HCT116 (cell line): ENCODE data around the gene HHAT. TPM values are rescaled to one million over a fixed set of nuclear protein-coding genes. Genes with fewer than 3 reads are reported as not detected.

Experiments used
- ATAC-seq: fragments of 200-7000 bp; cut with Tn5 transposase; 2 replicates; pipeline ENCODE4 v1.9.1; 2020; ENCODE audit warnings: mild to moderate bottlenecking, moderate library complexity
- BruUV-seq: library from RNA; stranded (reverse); fragments of 400-500 nt; replicated peaks from 2 replicates; lab custom pipeline; 2021; lab: Mats Ljungman, UMichigan
- CTCF ChIA-PET: fragments of 300-600 bp; sonication (Branson Sonifier 250); formaldehyde crosslinking; loops from one replicate; lab custom pipeline; 2021; ENCODE audit warnings: antibody characterized with exemption; lab: Charles Lee
- POLR2A ChIA-PET: fragments of 300-600, 350-600 bp; sonication (Branson Sonifier 250); formaldehyde crosslinking; loops from one replicate; lab custom pipeline; 2021; ENCODE audit warnings: antibody characterized with exemption; lab: Charles Lee
- RAD21 ChIA-PET, 2 experiments: fragments of 300-600 bp; sonication (Branson Sonifier 250); formaldehyde crosslinking; loops; one replicate each; lab custom pipeline; 2023; ENCODE audit warnings: low total read pairs in 2 of 2; ENCODE audit not compliant: uncharacterized antibody in 2 of 2, unreplicated experiment in 2 of 2, low non-redundant PET in 1 of 2; lab: Charles Lee
- DNase-seq: peaks from one replicate; pipeline ENCODE4 v3.0.0-alpha.2; 2010; ENCODE audit warnings: low read depth, low spot score
- H2AFZ ChIP-seq: fragments of 200-600 bp; shearing (Covaris generic), sonication (generic); 2 replicates; pipeline ENCODE4 v1.6.1; 2017; ENCODE audit warnings: low read depth, mixed run types, mixed read lengths, antibody characterized with exemption, low read length; ENCODE audit not compliant: poor library complexity, severe bottlenecking
- H3K27ac ChIP-seq: 2 replicates; pipeline ENCODE4 v1.5.1; 2012; ENCODE audit warnings: low read depth, low read length
- H3K27me3 ChIP-seq: fragments of 200-600 bp; sonication (generic); 2 replicates; pipeline ENCODE4 v1.6.1; 2016; ENCODE audit warnings: mixed run types, low read length, mixed read lengths; ENCODE audit not compliant: insufficient read depth
- H3K36me3 ChIP-seq, 2 experiments: fragments of 200-500 bp in 1 of 2; fragments of 200-600 bp in 1 of 2; sonication (Bioruptor generic) in 1 of 2; sonication (generic) in 1 of 2; 2 replicates each; pipeline versions ENCODE4 v1.5.1 to v1.6.1; 2014 to 2016; ENCODE audit warnings: low read length in 2 of 2, inconsistent platforms in 1 of 2, mixed read lengths in 1 of 2, mixed run types in 1 of 2; ENCODE audit not compliant: insufficient read depth in 2 of 2, control insufficient read depth in 1 of 2
- H3K4me1 ChIP-seq, 2 experiments: fragments of 200-600 bp in 1 of 2; sonication (generic) in 1 of 2; 2 replicates each; pipeline versions ENCODE4 v1.5.1 to v1.6.1; 2012 to 2017; ENCODE audit warnings: low read length in 2 of 2, inconsistent platforms in 1 of 2, mild to moderate bottlenecking in 1 of 2, mixed read lengths in 1 of 2, mixed run types in 1 of 2, moderate library complexity in 1 of 2; ENCODE audit not compliant: insufficient read depth in 2 of 2, control insufficient read depth in 1 of 2
- H3K4me2 ChIP-seq: fragments of 200-600 bp; sonication (generic); 2 replicates; pipeline ENCODE4 v1.6.1; 2017; ENCODE audit warnings: mixed run types, low read length, mixed read lengths
- H3K4me3 ChIP-seq, 2 experiments: fragments of 200-600 bp in 1 of 2; sonication (generic) in 1 of 2; replicated peaks in 1 of 2; 2 replicates each; pipeline ENCODE4 v1.5.1; 2011 to 2016; ENCODE audit warnings: low read length in 2 of 2, control low read depth in 1 of 2, low read depth in 1 of 2, mild to moderate bottlenecking in 1 of 2, mixed read lengths in 1 of 2, mixed run types in 1 of 2
- H3K79me2 ChIP-seq: fragments of 200-600 bp; sonication (generic); 2 replicates; pipeline ENCODE4 v1.6.1; 2017; ENCODE audit warnings: mild to moderate bottlenecking, mixed run types, low read length, moderate library complexity, mixed read lengths; ENCODE audit not compliant: insufficient read depth
- H3K9ac ChIP-seq: fragments of 200-600 bp; sonication (generic); 2 replicates; pipeline ENCODE4 v1.6.1; 2016; ENCODE audit warnings: low read length, mixed read lengths
- H3K9me2 ChIP-seq: fragments of 200-600 bp; sonication (generic), shearing (Covaris generic); 2 replicates; pipeline ENCODE4 v1.6.1; 2017; ENCODE audit warnings: mixed run types, mild to moderate bottlenecking, moderate library complexity; ENCODE audit not compliant: insufficient read depth
- H3K9me3 ChIP-seq, 2 experiments: fragments of 200-500 bp in 1 of 2; fragments of 200-600 bp in 1 of 2; sonication (Bioruptor generic) in 1 of 2; sonication (generic) in 1 of 2; 2 replicates each; pipeline ENCODE4 v1.6.1; 2014 to 2017; ENCODE audit warnings: low read length in 2 of 2, mixed read lengths in 2 of 2, inconsistent platforms in 1 of 2, low read depth in 1 of 2, mild to moderate bottlenecking in 1 of 2, mixed run types in 1 of 2, moderate library complexity in 1 of 2; ENCODE audit not compliant: control insufficient read depth in 1 of 2, insufficient read depth in 1 of 2
- H4K20me1 ChIP-seq: fragments of 200-600 bp; sonication (generic), shearing (Covaris generic); 2 replicates; pipeline ENCODE4 v1.6.1; 2017; ENCODE audit warnings: mixed run types, mild to moderate bottlenecking, moderate library complexity; ENCODE audit not compliant: insufficient read depth
- ATF3 ChIP-seq: IDR thresholded peaks from 2 replicates; pipeline ENCODE4 v1.6.1; 2012
- CBX3 ChIP-seq: IDR thresholded peaks from 2 replicates; pipeline ENCODE4 v1.6.1; 2012; ENCODE audit warnings: low read depth
- CEBPB ChIP-seq: IDR thresholded peaks from 2 replicates; pipeline ENCODE4 v1.6.1; 2012; ENCODE audit warnings: low read depth
- EGR1 ChIP-seq: IDR thresholded peaks from 2 replicates; pipeline ENCODE4 v1.6.1; 2012; ENCODE audit warnings: low read depth
- ELF1 ChIP-seq: IDR thresholded peaks from 2 replicates; pipeline ENCODE4 v1.6.1; 2012; ENCODE audit warnings: low read depth, borderline replicate concordance
- EZH2 ChIP-seq: fragments of 200-600 bp; sonication (generic); IDR thresholded peaks from 2 replicates; pipeline ENCODE4 v1.6.1; 2017; ENCODE audit warnings: antibody characterized with exemption, mixed run types
- FOSL1 ChIP-seq: IDR thresholded peaks from 2 replicates; pipeline ENCODE4 v1.6.1; 2012; ENCODE audit warnings: low read depth
- JUND ChIP-seq: IDR thresholded peaks from 2 replicates; pipeline ENCODE4 v1.6.1; 2012
- MAX ChIP-seq: IDR thresholded peaks from 2 replicates; pipeline ENCODE4 v1.6.1; 2012
- REST ChIP-seq: IDR thresholded peaks from 2 replicates; pipeline ENCODE4 v1.6.1; 2012; ENCODE audit warnings: low read depth
- SP1 ChIP-seq: IDR thresholded peaks from 2 replicates; pipeline ENCODE4 v1.6.1; 2012; ENCODE audit warnings: low read depth
- ZNF274 ChIP-seq: fragments of 200-500 bp; sonication (Bioruptor generic); IDR thresholded peaks from 2 replicates; pipeline ENCODE4 v1.6.1; 2014; ENCODE audit warnings: mild to moderate bottlenecking, low read depth, low read length, inconsistent platforms
- intact Hi-C: fragments of 100-400 bp; cut with micrococcal nuclease; formaldehyde crosslinking; loops from 2 replicates; pipeline ENCODE4 v1.10.0; 2022
- total RNA-seq: library from RNA; stranded (reverse); gene quantifications from one replicate; pipeline ENCODE4 v1.2.1, GENCODE V29; 2021; ENCODE audit not compliant: unreplicated experiment

Gene HHAT
- total RNA-seq, 1 experiment from 2014 or later: 2.7 TPM

GRCh38 chr1:210298296-210298695, 30.4 kb upstream of the HHAT start:
- BruUV-seq: no TSS peak
- Histone ChIP-seq H2AFZ (no peak overlapping the region), H3K27ac (no peak overlapping the region), H3K79me2 (no peaks in the 10 kb centered on the region), H3K4me1 (no peaks in the 10 kb centered on the region; a peak in 1 of 4 replicates), H3K9me2 (no peaks in the 10 kb centered on the region), H3K9me3 (no peaks in the 10 kb centered on the region), H3K27me3 (peaks cover 10% of the 10 kb centered on the region; the same call in 1 of the 2 replicates), H3K4me3 (no peak overlapping the region), H3K36me3 (no peaks in the 10 kb centered on the region), H3K9ac (no peak overlapping the region), H4K20me1 (no peaks in the 10 kb centered on the region), H3K4me2 (no peak overlapping the region)
- ATAC-seq (no peak), DNase-seq (no peak)
- TF ChIP-seq CBX3 (no peak), CEBPB (no peak), SP1 (no peak), REST (no peak), ZNF274 (no peak), ATF3 (no peak), FOSL1 (no peak), MAX (no peak), EGR1 (no peak), EZH2 (no peak), JUND (no peak), ELF1 (no peak)
- ChIA-PET CTCF (interaction anchor here (1.1 kb wide), 1 partner anchor 154 kb away, joined by 3 read pairs; no protein-coding TSS in a partner anchor), RAD21 (no interaction called here), POLR2A (no interaction called here)
- intact Hi-C loops: no loop called here
